AG10803 (cell line): ENCODE measurements around the gene LDLRAP1.

Source experiments
- DNase-seq: peaks from one replicate; pipeline ENCODE4 v3.0.0; 2010; ENCODE audit warnings: low read depth
- H3K4me3 ChIP-seq: 2 replicates; pipeline ENCODE4 v1.5.1; 2011; ENCODE audit warnings: mild to moderate bottlenecking, low read length, control low read depth
- TF ChIP-seq, protein P1 (sequence below): conservative IDR thresholded peaks from 2 replicates; pipeline ENCODE4 v1.5.1; 2011; ENCODE audit warnings: mild to moderate bottlenecking, low read length, control low read depth, inconsistent platforms

Gene LDLRAP1

DNA sequence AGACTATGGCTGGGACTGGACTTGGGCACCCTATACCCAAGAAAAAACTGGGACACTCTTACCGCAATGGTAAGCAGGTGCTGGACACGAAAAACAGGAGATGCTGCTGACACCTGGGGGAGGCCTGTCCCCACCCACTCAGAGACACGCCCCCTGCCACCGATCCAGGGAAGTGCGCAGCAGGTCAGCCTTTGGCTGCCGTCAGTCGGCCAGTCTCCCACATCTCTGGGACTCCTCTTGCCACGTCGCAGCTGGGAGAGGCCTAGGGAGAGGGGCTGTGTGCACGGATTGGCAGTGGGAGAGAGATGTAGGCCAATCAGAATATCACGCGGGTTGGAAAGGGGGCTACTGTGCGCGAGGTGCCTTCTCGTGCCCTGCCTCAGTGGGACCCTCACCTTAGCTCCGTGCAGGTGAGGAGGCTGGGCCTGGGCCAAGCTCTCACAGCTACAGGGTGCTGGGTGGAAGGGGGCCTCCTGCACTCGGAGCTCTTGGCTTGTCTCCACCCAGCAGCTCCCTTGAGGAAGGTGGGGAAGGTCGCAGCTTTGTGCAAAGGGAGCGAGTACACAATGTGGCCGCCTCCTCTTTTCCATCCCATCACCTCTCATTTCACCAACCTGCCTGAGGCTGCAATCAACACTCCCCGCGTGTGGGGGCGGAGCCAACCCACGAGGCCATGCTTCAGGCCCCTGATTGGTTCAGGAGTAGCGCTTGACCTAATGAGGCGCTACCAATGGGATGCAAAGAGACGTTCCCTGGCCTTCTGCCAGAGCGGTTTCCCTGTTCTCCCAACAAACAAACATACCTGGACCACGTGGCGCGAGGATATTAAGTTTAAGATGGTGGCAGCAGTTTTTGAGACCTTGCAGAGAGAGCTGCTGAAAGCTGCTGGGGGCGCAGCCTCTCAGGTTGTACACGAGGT, 25.7 kb upstream of the LDLRAP1 start:
- DNase-seq: no peak
- no peak overlapping the region for H3K4me3 ChIP-seq
- TF ChIP-seq, protein P1, sequence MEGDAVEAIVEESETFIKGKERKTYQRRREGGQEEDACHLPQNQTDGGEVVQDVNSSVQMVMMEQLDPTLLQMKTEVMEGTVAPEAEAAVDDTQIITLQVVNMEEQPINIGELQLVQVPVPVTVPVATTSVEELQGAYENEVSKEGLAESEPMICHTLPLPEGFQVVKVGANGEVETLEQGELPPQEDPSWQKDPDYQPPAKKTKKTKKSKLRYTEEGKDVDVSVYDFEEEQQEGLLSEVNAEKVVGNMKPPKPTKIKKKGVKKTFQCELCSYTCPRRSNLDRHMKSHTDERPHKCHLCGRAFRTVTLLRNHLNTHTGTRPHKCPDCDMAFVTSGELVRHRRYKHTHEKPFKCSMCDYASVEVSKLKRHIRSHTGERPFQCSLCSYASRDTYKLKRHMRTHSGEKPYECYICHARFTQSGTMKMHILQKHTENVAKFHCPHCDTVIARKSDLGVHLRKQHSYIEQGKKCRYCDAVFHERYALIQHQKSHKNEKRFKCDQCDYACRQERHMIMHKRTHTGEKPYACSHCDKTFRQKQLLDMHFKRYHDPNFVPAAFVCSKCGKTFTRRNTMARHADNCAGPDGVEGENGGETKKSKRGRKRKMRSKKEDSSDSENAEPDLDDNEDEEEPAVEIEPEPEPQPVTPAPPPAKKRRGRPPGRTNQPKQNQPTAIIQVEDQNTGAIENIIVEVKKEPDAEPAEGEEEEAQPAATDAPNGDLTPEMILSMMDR: no peak

DNA sequence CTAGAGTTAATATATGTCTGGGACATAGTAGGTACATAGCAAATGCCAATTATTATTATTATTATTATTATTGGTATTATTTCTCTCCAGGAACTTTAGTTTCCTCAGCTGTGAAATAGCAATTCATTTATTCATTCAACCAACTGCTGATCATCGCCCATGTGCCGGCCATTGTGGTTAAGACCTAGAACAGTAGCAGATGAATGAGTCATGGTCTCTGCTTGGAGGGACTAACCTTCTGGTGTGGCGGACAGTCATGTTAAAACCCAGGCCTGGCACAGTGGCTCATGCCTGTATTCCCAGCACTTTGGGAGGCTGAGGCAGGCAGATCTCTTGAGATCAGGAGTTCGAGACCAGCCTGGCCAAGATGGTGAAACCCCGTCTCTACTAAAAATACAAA, 23.8 kb upstream of the LDLRAP1 start:
- peak; percentile 82 for DNase-seq
- TF ChIP-seq, protein P1: no peak
- no peak overlapping the region for H3K4me3 ChIP-seq

DNA sequence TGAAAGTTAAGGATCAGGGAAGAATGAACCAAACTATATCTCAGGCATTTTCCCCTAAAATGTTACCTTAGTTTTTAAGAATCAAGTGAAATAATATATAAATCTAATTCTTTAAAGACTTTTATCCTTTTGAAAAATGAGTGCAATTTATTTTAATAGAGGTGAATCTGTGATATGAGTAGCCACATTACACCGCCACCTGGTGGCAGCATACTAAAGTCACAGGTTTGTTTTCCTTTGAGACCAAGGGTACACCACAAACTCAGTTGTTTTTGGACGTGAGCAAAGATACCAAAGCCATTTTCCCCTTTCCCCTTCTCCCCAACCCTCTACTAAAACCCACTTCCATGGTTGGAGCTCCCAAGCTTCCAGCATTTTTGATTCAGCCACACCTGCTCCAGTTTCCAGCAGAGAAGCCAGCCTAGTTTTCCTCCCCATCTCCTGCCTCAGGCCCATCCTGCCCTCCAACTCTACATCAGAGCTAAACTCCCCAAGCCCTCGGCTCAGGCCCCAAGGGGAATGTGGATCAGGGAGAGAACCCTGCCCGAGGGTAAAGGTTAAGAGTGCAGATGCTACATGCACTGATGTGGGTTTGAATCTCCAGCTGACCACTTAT, 22.9 kb upstream of the LDLRAP1 start:
- TF ChIP-seq, protein P1: peak; percentile 90
- H3K4me3 ChIP-seq: no peak overlapping the region
- peak; percentile 58 for DNase-seq

DNA sequence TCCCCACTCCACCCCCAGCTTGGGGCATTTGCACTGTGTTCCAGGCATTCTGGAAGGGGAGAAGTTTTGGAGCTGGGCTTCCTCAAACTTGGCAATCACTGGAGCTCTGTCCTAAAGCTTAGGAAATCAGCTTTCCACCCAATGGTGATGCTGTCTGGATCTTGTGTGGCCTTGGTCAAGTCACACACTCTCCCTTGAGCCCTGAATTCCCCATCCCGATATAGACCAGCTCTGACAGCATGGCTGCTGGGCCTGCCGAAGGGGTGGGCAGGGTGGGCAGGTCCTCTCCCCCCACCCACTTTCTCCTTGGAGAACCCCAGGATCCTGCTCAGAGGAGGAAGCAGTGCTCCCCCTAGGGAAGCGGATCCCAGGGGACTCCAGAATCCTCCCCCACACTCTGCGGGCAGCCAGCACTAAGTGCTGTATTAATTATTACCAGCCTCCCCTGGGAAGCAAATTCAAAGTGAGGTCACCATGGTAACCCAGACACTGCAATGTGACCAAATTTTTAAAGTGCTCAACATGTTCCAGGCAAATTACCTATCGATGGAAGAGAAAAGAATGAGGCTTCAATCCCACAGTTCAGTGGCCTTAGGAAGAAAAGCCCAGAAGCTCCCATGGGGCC, 21.3 kb upstream of the LDLRAP1 start:
- DNase-seq: peak; percentile 29

DNA sequence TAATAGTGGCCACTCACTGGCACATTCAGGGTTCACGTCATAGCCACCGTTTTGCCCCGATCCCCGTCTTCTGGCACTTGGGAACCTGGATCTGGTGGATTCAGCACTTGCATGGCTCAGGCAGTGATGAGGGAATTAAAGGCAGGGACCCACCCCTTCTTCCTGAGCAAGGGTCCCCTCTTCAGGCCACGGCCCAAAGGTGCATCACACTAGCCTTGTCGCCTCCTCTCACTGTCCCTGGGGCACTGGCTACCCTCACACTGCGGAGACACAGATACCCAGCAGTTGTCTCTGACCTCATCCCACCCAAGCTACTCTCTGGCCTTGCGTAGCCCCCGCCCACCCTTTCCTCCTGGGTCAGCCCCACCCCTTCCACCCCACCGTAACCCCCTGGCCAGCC, 19.9 kb upstream of the LDLRAP1 start:
- H3K4me3 ChIP-seq: no peak overlapping the region
- TF ChIP-seq, protein P1: no peak
- DNase-seq: no peak

More for the DNA sequence above, 21.3 kb upstream of the LDLRAP1 start:
- H3K4me3 ChIP-seq: no peak overlapping the region
- TF ChIP-seq, protein P1: no peak

DNA sequence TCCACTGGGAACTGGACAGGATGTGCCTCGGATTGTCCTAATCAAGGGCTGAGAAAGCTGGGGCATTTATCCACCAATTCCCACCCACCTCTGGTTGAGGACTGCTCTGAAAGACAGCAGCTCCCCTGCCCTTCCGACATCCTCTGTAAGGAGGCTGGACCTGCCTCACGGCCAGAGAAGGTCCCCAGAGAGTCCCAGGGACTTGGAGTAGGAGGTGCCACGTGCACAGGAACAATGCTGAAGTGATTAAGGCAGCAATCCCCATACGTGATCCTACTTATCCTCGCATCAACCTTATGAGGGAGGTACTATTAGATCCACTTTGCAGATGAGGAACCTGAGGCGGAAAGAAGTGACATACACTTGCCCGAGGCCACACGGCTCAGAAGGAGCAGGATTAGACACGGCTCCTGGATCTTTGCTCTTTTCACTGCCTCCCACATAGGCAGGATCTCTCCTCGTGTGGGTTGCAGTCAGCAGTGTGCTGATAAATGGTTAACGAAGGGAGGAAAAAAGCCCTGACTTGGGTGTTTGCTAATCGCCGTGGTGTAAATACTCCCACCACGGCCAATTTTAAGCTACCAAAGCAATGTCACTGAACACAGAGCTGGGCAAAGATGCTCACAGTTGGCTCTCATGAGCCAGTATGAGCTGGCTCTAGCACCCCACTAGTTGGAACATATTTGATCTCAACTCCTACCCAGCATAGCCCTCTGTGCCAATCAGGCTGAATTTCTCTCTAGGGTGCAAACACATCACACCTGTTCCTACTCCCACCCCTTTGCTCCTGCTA, 18.6 kb upstream of the LDLRAP1 start:
- no peak overlapping the region for H3K4me3 ChIP-seq
- TF ChIP-seq, protein P1: no peak
- no peak for DNase-seq
